Globus pallidus (tissue), 1 donor: Measurements from ENCODE around the gene NLE1.
A peak's percentile ranks its signal among the peaks of the same experiment; 100 is the strongest.
"Not testable (repeated sequence)": the region's sequence is repeated elsewhere in the genome, so short reads cannot be mapped to it uniquely, and the experiment has no call there.

Experiments
- DNase-seq: peaks from one replicate; pipeline ENCODE4 v3.0.0-alpha.2; 2015; ENCODE audit warnings: low spot score

Gene NLE1

GRCh38 chr17:35161281-35161761, 19.2 kb upstream of the NLE1 start:
- no peak for DNase-seq

- DNase-seq, result no peak
Measured at GRCh38 chr17:35160354-35161201, 18.5 kb upstream of the NLE1 start.

- DNase-seq, result no peak
Measured at GRCh38 chr17:35159940-35160339, 17.8 kb upstream of the NLE1 start.

- DNase-seq, result no peak
Measured at GRCh38 chr17:35155246-35155645, 13.1 kb upstream of the NLE1 start.

- no peak for DNase-seq
Measured at GRCh38 chr17:35154196-35155165, 12.4 kb upstream of the NLE1 start.

GRCh38 chr17:35152421-35153140, 10.5 kb upstream of the NLE1 start:
- DNase-seq, result no peak

GRCh38 chr17:35151080-35151479, 9.0 kb upstream of the NLE1 start:
- DNase-seq, result not testable (repeated sequence)

- no peak for DNase-seq
Measured at GRCh38 chr17:35149941-35150340, 7.8 kb upstream of the NLE1 start.

GRCh38 chr17:35148144-35148543, 6.0 kb upstream of the NLE1 start:
- DNase-seq, result peak; percentile 10

- DNase-seq, result no peak
Measured at GRCh38 chr17:35147375-35147905, 5.3 kb upstream of the NLE1 start, which contains the start of gene UNC45B. TSS of gene UNC45B (plus strand) at chr17:35147817. CDS start at chr17:35148264, 447 bp downstream.

GRCh38 chr17:35146214-35146833, 4.2 kb upstream of the NLE1 start:
- no peak for DNase-seq

GRCh38 chr17:35144840-35145239, 2.7 kb upstream of the NLE1 start:
- DNase-seq, result no peak

- DNase-seq, result no peak
Measured at GRCh38 chr17:35142467-35142796, 329 bp upstream of the NLE1 start.

GRCh38 chr17:35138218-35138617, 3.9 kb downstream of the NLE1 start:
- DNase-seq, result no peak

GRCh38 chr17:35135322-35135721, 6.8 kb downstream of the NLE1 start:
- DNase-seq, result no peak

- no peak for DNase-seq
Measured at GRCh38 chr17:35132816-35133550, 9.1 kb downstream of the NLE1 start.

- DNase-seq, result no peak
Measured at GRCh38 chr17:35132099-35132498, 10.0 kb downstream of the NLE1 start.

GRCh38 chr17:35130392-35130791, 11.7 kb downstream of the NLE1 start:
- DNase-seq, result no peak

GRCh38 chr17:35129973-35130351, 12.1 kb downstream of the NLE1 start:
- DNase-seq, result no peak

- DNase-seq, result no peak
Measured at GRCh38 chr17:35129154-35129972, 12.7 kb downstream of the NLE1 start.
